Iris pigment epithelial cell (primary cell): ENCODE results near the gene EDNRA.

Experiments
- DNase-seq: peaks from one replicate; pipeline ENCODE4 v3.0.0-alpha.2; 2011; ENCODE audit warnings: low read depth

The EDNRA gene

GRCh38 chr4:147498031-147498660 lies 17.2 kb downstream of the EDNRA start:
- DNase-seq = peak; percentile 95

DNA sequence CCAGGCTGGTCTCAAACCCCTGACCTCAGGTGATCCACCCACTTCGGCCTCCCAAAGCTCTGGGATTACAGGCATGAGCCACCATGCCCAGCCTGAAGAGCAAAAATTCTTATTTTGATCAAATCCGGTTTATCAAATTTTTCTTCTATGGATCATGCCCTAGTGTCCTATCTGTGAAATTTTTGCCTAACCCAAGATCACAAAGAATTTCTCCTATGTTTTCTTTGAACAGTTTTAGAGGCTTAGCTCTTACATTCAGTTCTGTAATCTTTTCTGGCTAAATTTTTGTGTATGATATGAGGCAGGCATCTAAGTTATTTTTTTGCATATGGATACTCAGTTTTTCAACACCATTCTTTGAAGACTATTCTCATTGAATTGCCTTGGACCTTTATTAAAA lies 27.4 kb downstream of the EDNRA start:
- no peak for DNase-seq

- no peak for DNase-seq
Observed at GRCh38 chr4:147509386-147509785, 28.5 kb downstream of the EDNRA start.

GRCh38 chr4:147510962-147511668 lies 30.2 kb downstream of the EDNRA start:
- DNase-seq = no peak

GRCh38 chr4:147513091-147513490 lies 32.2 kb downstream of the EDNRA start:
- no peak for DNase-seq

- DNase-seq = no peak
Observed at GRCh38 chr4:147513952-147514351, 33.1 kb downstream of the EDNRA start.

GRCh38 chr4:147515220-147515936 lies 34.5 kb downstream of the EDNRA start:
- no peak for DNase-seq

GRCh38 chr4:147516133-147516532 lies 35.2 kb downstream of the EDNRA start:
- DNase-seq = no peak

- no peak for DNase-seq
Observed at GRCh38 chr4:147518086-147518485, 37.2 kb downstream of the EDNRA start.

GRCh38 chr4:147518846-147519767 lies 38.2 kb downstream of the EDNRA start:
- peak; percentile 87 for DNase-seq

DNA sequence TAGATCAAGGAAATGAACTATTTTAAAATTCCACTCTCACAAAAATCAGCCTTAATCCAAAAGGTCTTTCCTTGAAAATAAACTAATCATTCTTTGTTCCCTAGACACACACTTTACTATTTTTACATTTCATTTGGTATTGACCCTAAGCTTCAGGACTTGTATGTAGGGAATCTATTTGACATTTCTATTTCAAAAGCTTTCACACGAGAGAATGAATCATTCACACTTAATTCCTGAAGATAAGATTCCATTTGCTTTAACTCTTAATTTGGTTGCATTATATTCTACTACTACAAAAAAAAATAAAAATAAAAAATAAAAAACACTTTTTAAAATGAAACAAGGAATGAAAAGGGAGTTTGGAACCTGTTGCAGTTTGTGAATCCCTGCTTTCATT lies 43.7 kb downstream of the EDNRA start:
- DNase-seq = no peak

DNA sequence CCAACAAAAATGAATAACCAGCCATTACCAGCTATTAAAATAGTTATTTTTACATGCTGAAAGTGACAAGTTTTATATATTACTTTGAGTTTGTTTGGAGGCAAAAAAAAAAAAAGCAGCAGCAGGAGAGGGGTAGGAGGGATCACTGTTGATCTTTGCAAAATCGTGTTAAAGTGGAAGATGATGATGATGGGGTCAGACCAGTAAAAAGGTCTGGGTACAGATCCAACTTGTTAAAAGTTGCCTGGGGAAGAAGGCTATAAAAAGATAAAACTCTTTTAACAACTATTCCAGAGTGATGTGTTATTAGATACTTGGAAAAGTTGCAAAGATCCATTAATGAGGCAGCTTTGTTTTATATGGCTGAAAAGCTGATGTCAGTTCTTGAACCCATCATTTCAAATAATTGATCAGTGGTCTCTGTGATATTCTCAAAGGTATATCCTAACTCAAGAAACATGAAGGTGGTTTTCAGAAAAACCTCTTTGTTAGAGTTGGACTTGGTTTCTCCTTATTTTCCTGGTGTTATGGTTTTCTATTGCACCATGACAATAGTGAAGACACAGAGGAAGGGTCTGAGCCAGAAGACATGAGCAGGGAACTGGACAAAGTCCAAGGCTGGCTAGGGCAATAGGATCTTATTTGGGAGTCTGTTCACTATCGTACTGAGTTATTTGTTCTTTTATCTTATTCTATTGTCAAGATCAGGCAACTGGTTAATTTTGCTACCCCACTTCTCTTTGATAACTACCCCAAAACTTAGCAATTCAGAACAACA lies 44.8 kb downstream of the EDNRA start:
- no peak for DNase-seq

- no peak for DNase-seq
Observed at GRCh38 chr4:147526272-147526654, 45.4 kb downstream of the EDNRA start.

- no peak for DNase-seq
Observed at GRCh38 chr4:147528054-147528453, 47.2 kb downstream of the EDNRA start.

- DNase-seq = no peak
Observed at GRCh38 chr4:147530134-147530533, 49.2 kb downstream of the EDNRA start.

- DNase-seq = peak; percentile 78
Observed at GRCh38 chr4:147530723-147531122, 49.8 kb downstream of the EDNRA start.

- DNase-seq = no peak
Observed at GRCh38 chr4:147532896-147533295, 52.0 kb downstream of the EDNRA start.

DNA sequence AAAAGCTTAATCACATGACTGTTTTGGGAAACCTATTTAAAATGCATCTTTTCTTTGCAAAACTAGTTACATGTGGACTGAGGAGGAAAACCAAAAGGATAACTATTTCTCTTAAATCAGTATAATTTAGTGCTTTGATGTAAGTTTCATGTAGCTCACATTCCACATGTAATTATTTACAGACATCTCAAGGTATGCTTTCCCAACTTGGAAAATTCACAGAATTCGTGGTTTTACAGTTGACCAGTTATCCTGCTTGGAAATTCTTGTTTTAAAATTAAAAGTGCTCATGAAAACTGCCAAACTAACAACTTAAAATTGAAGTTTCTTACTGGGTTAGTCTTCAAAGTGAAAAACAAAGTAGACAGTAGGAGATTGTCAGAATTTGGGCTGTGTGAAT lies 52.4 kb downstream of the EDNRA start:
- no peak for DNase-seq

DNA sequence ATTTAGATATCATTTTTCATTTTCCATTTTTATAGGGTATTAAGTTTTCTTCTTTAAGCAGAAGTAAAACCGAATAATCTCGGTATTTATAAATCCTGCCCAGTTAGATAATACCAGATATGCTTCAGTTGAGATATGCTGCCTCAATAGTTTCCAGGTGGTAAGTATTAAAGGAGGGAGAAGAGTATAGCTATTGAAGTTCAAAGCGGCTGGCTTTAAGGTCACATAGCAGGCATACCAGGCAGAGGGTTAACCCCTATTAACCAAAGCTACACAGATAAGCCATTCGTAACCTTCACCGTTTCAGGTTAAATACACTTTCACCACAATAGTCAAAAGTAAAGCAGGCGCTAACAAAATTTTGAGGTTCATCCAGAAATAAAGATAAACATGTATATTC lies 54.2 kb downstream of the EDNRA start:
- no peak for DNase-seq

- DNase-seq = no peak
Observed at GRCh38 chr4:147538711-147539110, 57.8 kb downstream of the EDNRA start.

DNA sequence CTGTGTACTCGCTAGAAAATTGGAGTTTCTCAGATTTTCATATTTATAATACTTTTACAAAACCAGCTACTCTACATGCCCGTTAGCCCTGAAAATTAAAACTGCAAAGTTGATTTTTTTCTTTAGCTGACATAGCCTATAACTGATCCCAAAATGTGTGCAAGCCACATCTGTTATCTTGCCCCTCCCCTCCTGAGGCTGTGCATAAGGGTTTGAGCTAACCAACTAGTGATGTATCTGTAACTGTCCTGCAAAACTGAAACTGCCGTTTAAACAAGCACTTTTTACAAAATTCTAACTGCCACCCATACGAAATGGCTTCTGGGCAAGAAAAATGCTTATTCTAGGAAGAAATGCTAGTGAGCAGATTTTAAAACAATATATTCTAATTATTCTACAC lies 59.1 kb downstream of the EDNRA start:
- DNase-seq = no peak
